ENCODE results near the gene SORBS2.
A peak's percentile ranks its signal among the peaks of the same experiment; 100 is the strongest.

SORBS2 gene

GRCh38 chr4:185624259-185624589, 187.8 kb downstream of the SORBS2 start:
- DNase-seq = no peak

DNA sequence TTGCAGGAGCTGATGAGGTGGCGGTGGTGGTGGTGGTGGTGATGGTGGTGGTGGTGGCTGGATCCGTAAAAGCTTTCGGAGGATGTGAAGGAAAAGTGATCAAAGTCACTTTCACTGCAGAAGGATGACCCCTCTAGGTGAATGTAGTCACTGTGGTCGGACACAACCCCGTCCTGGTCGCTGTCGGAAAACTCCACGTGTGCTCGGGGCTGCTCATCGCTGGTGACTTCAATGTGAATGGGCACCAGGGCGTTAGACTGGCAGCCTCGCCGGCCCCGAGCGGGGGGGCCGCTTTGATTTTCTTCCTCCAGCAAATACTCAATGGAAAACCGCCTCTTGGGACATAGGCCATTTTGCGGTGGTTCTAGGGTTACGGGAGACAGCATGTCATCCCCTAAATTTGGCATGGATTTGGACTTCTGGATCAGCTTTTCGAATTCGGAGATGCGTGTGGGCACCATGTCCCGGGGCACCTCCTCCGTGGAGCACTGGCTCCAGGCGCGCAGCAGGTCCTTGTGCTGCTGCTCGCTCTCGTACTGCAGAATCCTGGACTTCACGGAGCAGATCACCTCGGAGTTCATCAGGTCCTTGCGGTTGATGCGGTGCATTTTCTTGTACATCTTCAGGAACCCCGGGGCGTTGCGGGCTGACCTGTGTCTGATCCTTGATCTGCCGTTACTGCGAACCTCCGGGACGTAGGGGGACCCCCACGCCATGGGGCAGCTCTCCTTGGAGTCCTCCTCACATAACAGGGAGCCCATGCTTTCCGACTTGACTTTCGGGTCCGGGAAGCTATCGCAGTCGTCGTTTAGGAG, 188.3 kb downstream of the SORBS2 start:
- no peak for DNase-seq

DNA sequence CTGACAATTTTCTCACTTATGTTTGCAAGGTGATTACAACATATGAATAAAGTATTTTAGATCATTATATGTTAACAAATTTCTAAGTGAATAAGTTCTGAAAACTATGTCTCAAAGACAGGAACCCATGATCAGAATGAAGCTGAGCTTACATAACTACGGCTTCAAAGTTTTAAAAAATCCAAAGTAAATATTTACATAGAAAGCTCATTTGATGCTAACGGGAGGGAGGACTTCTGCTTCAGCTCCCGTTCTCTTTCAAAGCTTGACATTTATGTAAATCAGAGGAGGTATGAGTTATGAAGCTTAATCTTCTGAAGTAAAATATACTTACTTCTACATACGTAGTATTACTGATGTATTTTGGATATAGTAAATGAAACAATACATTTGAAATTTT, 203.8 kb downstream of the SORBS2 start:
- DNase-seq = no peak

DNA sequence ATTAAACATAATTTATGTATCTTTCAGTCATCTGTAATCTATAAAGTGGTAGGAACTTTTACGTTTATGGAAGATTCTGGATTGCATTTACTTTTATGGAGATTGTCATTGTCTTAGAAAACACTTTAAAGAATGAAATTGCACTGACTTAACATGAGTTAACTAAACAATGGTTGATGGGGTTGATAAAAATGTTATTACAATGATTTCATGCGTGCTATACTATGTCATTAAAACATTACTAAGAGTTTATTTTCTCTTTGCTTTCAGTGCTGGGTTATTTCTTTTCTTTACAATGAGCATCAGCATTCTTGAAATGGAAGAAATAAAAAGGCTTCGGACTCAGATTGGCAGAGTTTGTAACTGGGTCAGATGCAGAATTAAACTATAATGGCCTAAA, 209.6 kb downstream of the SORBS2 start:
- no peak for DNase-seq

GRCh38 chr4:185600801-185601434, 211.1 kb downstream of the SORBS2 start:
- DNase-seq = no peak

DNA sequence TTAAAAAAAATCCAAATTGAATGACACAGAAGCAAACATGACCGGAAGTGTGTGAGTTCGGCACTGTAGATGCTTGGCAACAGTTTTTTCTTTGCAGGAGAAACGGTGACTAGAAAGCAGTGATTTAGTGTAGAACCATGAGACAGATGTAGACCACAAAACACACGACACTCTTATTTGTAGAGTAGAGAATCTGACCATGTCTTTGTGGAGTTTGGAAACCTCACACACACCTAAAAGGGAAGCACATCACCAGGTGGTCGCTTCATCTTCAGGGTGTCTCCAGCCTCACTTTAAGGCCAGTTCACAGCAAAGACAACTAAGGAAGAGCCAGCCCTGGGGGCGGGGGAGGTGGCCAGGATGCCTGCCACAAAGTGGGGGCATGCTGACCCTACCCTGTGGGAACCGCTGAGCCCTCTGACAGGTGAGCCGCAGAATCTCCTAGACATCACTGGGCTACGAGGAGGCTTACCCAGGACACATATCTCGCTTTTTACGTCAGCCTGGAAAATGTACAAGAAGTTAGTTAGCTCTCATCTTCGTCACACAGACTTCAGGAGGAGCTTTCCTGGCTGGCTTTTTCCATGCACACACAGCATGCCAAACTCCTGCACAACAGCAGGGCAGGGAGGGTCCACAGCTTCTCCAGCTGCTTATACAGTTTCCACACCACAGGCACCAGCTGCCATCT, 212.3 kb downstream of the SORBS2 start:
- DNase-seq = no peak

GRCh38 chr4:185598846-185599552, 213.0 kb downstream of the SORBS2 start:
- no peak for DNase-seq

- peak; percentile 52 to 67 for DNase-seq
Observed at GRCh38 chr4:185597532-185598188, 214.3 kb downstream of the SORBS2 start.

DNA sequence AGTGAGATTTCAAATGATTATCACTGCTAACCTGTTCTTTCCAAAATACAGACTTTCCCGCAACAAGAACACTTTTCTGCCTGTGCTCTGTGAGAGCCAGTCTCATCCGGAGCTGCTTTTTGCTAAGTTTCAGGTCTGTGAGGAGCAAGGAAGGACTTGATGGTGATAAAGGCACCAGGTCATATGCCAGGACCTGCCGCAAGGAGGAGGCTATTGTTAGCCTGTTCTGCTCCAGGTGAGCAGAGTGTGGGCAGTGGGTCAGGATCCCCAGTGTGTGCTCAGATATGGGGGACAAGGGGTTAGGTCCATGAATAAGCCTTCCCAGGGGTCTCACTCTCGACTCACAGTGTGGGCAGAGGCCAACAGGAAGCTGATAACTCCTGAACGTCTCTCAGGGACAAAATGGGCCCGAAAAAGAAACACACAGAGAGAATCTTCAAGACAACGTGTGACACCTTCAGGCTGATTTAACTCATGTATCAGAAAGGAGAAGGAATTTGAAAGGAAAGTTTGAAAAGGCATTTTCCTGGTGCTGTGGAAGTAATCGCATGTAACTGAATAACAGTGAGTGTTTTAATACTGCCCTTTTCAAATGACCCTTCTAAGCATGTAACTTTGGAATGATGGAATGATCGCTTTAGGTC, 219.0 kb downstream of the SORBS2 start:
- no peak for DNase-seq

- DNase-seq = no peak
Observed at GRCh38 chr4:185592438-185592837, 219.6 kb downstream of the SORBS2 start.

DNA sequence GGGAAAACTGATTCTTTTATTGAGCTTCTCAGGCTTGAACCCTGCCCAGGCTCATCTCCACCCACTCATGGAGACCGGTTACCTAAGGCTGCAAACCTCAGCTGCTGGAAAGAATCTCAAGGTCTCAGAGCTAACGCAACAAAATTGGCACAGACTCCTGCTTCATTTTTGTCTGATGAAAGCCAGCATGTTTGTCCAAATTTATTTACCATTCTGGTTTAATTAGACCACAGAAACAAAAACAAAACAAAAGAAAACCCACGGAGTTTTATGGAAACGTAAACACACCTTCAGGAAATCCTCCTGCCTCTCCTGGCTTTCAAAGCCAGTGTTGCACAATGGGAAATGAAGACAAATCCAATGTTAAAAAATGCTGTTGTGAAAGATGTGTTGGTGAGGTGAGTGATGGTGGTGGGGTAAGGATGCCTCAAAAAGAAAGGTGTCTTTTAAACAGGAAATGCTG, 220.3 kb downstream of the SORBS2 start:
- DNase-seq = no peak

- no peak for DNase-seq
Observed at GRCh38 chr4:185590982-185591381, 221.0 kb downstream of the SORBS2 start.

DNA sequence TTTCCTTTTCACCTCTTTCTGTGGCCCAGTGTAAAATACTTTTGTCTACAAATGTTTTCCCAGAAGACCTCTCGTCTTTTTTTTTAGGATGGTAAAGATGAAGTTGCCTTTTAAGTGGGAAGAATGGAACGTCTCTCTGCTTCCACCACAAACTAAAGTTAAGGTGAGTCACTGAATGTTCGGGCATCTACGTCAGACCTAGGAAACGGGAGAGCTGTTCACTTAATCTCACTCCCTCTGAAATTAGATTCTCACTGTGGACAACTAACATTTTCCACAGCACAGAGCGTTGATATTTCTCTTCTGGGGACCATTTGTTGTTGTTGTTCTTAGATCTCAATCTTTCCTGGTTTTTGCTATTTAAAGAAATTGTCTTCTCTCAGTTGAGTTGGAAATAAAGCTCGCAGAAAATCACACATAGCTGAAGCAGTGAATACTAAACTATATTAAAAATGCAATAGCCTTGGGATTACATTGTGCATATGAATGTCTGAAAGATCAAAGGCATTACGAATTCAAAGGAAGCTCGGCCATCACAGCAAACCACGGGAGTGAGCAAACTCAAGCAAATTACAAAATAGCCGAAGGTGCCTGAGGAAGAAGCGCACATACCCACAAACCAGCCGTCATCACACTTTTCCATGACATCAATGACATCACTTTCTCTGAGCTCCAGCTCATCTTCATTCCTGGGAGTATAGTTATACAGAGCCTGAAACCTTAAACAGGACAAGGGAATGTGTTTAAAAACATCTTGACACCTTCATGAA, 222.7 kb downstream of the SORBS2 start:
- DNase-seq = no peak

DNA sequence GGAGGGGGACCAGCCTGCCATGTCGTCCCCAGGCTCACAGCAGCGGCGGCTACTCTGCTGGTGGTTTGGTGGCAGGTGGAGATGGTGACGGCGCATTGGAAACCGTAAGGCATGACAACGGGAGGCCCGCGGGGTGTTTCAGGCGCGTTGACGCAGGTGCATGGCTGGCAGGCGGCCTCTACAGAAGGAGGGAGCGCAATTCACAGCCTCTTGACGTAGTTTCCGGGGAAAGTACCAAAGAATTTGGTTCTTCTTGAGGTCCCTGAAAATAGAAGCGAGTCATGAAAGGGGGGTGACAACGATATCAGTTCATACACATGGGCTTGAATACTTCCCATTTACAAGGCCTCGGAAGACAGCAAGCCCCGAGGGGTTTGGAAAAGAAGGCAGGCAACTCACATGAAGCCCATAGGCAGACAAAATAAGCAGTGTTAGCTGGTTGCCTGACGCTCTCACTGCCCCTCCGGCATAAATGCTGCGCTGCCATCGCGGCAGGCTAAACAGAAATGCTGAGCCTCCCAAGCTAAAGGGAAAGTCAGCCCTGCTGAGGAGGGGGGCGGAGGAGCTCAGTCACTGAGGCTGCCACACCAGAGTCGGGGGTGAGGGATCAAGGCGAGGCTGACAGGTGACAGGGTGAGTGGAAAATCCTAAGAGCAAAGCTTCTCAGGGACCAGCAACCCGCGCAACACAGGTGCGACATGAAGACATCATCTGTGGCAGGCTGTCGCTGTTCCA, 224.4 kb downstream of the SORBS2 start:
- peak; percentile 56 to 76 for DNase-seq

DNA sequence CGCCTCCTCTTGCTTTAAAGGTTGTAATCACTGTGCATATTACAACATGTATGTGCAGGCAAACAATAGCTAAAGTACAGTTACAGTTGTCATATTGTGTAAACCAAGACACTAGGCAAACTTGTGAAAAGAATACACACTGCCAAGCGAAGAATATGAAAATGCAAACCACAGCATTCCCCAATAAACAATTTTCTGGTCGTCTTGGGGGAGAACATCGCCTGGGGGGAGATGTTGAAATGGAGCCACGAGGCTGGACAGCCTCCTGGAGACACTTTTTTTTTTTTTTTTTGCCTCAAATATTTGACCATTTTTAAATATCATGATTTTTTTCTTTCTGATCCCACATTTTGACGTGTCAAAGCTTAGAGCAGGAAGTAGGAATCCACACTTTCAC, 225.0 kb downstream of the SORBS2 start:
- DNase-seq = no peak

DNA sequence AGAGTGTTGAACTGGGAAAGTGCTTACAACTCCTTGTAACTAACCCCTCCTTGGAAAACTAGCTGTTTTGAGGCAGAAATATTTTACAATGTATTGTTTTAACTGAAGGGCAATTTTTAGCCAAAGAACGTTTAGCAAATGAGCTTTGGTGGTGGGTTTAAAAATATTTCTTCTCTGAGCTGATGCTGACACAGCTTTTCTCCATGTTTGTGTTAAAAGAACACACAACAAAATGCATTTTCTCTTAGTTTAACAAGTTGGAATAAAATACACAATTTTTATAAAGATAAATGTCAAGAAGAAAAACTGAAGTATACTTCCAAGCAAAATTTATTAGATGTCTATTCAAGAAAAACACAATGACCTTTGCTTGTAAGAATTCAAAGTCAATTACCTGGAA, 226.8 kb downstream of the SORBS2 start:
- DNase-seq = no peak

DNA sequence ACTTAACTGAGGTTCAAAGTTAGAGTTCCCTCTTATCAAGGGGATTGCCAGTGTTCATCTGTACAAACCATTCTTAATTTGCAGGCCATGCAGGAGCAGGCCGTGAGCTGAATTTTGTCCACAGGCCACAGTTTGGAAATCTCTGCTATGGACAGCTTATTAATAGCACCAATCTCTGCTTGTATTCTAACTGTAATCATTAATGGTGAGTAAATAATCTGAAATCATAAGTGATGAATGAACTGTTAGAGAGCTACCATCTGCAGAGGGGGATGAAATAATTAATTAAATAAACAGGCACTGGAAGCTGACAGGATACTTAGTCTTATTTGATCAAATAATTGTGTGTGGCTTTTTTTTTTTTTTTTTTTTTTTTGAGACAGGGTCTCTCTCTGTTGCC, 228.2 kb downstream of the SORBS2 start:
- DNase-seq = no peak

DNA sequence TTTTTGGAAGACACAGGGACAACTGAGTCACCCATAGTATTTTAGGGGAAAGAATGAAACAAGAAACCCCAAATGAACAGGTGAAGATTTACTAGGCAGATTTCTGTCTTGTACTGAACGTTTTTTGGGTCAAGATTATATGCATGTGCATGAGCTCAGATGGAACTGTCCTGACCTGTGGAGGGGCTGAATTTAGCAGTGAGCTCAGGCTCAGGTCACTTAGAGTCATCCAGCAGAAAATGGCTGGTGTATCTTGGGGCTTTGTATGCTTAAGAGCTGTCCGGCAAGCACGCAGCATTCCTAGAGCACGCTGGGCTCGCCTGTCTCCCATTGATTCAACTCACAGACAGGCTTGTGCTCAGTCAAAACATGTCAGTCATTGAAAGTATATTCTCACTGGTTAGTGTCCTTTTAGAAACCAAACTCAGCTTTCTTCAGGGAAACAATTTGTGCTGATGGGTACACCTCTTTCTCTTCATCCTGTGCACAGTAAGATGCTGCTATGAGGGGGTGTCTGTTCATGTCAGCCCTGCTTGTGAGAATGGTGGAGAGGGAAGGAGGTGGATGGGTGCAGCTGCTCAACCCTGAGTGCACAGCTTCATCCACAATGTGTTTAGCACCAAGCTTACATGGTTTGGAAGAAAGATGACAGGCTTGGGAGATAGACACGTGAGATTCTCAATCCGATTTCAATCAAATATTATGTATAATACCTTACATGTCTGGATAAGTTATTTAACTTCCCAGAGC, 229.2 kb downstream of the SORBS2 start:
- DNase-seq = no peak

- DNase-seq = no peak
Observed at GRCh38 chr4:185580699-185581098, 231.3 kb downstream of the SORBS2 start.

DNA sequence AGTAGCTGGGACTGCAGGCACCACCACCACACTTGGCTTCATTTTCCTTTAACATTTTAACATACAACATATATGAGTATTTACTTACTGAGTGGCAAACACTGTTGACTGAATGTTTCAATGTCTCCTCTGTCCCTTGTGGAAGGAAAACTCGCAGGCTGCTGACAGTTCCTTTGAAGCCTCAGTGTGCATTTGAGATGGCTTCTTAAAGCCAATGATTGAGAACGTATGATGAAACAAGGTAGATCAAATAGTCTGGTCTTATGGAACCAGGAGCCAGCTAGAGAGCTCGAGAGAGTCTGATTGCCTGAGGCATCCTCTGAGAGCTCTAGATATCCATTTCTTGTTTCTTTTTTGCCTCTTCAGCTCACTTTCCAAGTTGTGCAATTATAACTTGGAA, 233.7 kb downstream of the SORBS2 start:
- DNase-seq = no peak

Data from CD4-positive, alpha-beta T cell treated with Interferon alpha-2 for 1 hour (primary cell).